HG02798 (cell line): ENCODE measurements around the gene SNX9.
"Not testable (repeated sequence)": the region's sequence is repeated elsewhere in the genome, so short reads cannot be mapped to it uniquely, and the experiment has no call there.

Experiments
- ATAC-seq: cut with Tn5 transposase; IDR thresholded peaks from one replicate; pipeline ENCODE4 v1.9.1; 2021; ENCODE audit warnings: mild to moderate bottlenecking; ENCODE audit not compliant: unreplicated experiment, poor library complexity

Gene SNX9

DNA sequence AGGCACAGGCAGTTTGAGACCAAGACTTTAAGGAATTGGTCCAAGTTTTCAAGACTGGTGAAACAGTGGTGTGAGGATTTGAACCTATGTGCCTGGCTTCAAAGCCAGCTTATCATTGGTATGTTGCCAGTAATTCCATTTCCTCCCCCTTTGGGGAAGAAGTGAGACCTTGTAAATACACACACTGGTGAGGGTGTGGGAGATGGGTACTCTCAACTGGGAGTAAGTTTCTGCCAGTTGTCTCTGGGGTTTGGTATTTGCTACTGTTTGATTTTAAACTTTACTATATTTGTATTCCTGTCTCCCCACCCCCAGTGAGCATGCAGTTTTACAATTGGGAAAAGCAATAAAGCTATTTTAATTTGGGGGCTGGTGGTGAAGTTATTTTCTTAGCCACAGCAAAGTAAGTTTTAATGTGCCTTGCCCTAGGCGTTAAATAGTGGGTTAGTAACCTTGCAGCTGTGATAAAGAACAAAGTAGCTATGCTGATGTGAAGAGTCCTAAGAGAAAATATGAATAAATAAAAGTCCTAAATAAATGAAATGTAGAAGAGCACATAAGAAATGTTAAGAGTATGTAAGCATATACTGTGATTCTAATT lies 31.0 kb downstream of the SNX9 start:
- no peak for ATAC-seq

DNA sequence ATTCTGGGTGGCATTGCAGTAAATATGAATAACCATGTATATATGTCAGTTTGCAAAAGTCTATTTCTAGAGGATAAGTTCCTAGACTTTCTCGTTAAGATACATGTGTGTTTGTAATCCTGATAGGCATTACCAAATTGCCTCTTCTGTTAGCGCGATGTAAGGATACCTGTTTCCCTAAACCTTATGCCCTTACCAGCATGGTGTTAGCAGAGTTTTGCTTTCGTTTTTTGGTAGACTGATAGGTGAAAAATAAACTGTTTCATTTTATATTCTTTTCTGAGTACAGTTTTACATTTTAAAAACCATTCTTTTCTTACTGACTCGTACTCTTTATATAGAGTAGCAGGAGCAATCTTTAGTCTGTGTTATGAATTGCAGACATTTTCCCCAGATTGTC lies 32.3 kb downstream of the SNX9 start:
- no peak for ATAC-seq

DNA sequence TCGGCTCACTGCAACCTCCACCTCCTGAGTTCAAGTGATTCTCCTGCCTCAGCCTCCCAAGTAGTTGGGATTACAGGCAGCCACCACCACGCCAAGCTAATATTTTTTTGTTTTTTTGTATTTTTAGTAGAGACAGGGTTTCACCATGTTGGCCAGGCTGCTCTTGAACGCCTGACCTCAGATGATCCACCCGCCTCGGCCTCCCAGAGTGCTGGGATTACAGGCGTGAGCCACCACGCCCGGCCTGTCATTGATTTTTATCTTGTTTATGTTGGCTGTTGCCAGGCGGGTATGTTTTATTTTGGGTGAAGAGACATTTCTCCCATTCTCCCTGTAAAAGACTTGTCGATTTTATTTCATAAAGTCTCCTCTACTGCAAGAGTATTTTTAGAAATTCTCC lies 32.8 kb downstream of the SNX9 start:
- ATAC-seq: not testable (repeated sequence)

DNA sequence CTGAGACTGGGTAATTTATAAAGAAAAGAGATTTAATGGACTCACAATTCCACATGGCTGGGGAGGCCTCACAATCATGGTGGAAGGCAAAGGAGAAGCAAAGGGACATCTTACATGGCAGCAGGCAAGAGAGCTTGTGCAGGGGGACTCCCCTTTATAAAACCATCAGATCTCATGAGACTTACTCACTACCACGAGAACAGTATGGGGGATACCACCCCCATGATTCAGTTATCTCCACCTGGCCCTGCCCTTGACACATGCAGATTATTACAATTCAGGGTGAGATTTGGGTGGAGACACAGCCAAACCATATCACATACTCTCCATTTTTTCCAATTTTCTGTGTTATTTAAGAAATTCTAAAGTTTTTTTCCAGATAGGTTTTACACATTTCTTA lies 35.6 kb downstream of the SNX9 start:
- not testable (repeated sequence) for ATAC-seq

DNA sequence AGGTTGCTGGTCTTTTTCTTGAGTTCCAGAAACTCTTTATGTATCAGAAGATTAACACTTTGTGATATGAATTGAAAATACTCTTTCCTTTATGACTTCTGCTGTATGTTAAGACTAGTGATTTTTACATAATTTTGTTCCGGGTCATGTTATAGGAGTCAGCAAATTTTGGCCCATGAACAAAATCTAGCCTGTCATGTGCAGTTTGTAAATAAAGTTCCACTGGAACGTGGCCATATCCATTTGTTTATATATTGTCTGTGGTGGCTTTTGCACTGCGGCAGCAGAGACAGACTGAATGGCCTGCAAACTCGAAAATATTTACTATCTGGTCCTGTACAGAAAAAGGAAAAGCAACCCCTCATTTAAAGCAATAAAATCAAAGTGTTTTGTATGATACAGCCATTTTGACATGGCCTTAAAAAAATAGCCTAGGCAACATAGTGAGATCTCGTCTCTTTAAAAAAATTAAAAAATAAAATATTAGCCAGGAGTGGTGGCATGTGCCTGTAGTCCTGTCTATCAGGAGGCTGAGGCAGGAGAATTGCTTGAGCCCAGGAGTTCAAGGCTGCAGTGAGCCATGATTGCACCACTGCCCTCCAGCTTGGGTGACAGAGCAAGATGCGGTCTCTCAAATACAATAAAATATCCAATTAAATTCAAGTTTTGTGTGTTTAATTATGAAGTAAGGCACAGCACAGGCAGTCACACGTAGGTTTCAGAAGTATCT lies 36.9 kb downstream of the SNX9 start:
- no peak for ATAC-seq

GRCh38 chr6:157860505-157860991 lies 37.5 kb downstream of the SNX9 start:
- ATAC-seq: no peak

GRCh38 chr6:157861184-157861583 lies 38.1 kb downstream of the SNX9 start:
- ATAC-seq: no peak

- ATAC-seq: no peak
Measured at GRCh38 chr6:157861814-157862213, 38.8 kb downstream of the SNX9 start.

DNA sequence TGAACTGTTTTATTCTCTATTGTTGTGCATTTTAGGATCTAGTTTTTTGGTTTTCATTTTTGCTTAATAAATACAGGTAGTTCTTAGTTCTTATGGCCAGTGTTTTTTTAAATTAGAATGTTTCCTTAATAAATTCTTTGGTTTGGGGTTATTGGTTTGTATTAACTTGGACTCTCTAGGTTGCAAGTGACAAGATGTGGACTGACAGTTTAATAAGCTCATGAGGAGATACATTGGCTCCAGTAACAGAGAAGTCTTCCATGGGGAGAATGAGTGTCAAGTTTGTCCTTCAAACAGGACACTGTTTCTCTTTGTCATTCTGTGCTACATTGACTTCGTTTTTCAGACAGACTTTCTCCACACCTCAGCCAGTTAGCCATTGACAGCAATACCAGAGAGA lies 39.7 kb downstream of the SNX9 start:
- ATAC-seq: no peak

- ATAC-seq: no peak
Measured at GRCh38 chr6:157864185-157864761, 41.2 kb downstream of the SNX9 start.

DNA sequence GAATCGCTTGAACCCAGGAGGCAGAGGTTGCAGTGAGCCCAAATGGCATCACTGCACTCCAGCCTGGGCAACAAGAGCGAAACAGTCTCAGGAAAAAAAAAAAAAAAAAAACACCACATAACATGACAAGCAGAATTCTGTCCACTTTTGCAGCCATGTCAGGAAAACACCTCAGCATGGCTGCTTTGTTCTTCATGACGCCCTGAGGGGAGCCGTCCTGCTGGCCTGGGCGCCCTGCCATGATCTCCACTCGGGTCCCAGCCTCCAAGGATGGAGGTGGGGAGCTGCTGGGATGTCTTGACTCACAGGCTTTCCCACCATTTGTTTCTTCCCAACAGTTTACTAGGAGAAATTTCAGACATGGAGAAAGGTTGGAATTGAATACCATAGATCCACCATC lies 42.2 kb downstream of the SNX9 start:
- ATAC-seq: no peak

GRCh38 chr6:157867155-157867559 lies 44.1 kb downstream of the SNX9 start:
- ATAC-seq: no peak

DNA sequence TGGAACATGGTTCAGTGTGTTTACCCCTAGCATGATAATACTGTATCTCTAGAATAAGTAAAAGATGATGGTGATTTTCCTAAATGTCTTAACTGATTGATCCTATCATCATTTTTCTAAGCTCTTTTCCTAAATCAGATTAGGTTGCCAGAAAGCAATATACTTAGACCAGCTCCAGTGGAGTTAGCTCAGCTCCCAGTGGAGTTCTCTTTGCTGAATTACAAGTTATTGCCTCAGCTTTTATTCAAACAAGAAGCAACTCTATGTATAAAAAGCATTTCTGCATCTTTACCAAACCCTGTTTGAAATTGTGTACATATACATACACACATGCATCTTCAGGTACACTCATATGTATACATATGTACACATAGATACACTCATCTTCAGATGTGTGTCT lies 44.9 kb downstream of the SNX9 start:
- ATAC-seq: no peak

DNA sequence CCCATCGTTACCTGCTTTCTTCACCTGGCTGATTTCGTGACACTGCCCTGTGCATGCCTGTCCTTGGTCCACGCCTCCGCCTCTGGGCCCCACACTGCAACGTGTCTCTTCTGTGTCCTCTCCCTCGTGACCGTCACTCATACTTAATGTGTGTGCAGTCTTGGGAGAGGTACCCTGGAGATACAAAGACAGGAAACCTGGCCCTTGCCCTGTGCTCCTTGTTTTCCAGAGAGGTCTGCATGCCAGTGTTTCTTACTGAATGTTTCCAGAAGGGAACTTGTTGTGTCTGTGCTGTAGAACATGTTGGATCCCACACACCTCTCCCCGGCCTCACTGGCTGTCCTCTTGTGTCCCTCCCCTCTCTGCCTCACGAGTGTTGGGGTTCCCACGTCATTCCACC lies 45.8 kb downstream of the SNX9 start:
- no peak for ATAC-seq

- no peak for ATAC-seq
Measured at GRCh38 chr6:157869673-157870302, 46.7 kb downstream of the SNX9 start.

GRCh38 chr6:157873735-157874344 lies 50.8 kb downstream of the SNX9 start:
- ATAC-seq: peak; percentile 75

- no peak for ATAC-seq
Measured at GRCh38 chr6:157877149-157877548, 54.1 kb downstream of the SNX9 start.

- no peak for ATAC-seq
Measured at GRCh38 chr6:157877573-157878438, 54.8 kb downstream of the SNX9 start.

DNA sequence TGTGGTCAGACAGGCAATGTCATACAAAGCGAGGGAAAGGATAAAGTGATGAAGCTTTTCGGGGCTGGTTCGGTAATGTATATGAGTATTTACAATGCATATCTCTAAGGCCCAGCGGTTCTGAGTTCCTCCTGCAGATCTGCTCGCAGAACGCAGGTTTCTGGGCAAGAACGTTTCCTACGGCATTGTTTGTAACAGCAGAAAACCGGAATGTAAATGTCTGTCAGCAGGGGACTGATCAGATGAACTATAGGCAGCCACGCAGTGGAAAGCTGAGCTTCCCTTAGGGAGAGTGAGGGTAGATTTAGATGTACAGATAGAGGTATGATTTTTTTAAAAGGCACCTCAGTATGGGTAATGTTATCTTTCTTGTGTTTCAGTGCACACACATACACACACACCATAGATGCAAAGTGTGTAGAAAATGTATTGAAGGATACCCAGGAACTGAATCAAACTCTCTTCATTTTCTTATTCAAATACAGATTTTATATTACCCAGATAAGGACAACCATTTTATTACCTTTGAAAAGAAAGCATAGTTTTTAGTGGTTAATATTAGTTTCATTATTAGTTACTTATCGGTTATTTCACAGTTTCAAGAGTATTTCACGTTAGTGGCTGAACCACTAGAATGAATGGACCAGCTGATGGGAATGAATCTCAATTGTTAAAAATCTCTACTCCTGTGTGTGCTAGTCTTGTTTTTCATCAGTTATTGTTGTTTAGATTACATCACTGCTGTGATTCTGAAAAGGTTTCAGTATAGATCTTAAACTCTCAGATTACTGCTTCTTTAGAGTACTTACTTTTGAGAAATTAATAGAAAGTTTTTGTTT lies 56.2 kb downstream of the SNX9 start:
- ATAC-seq: peak; percentile 86
